WTC11 (cell line): ENCODE measurements around the gene NDOR1.

Experiments
- CREM ChIP-seq: sonication (generic); formaldehyde crosslinking; IDR thresholded peaks from 2 replicates; pipeline ENCODE4 v1.8.1; 2022; ENCODE audit warnings: mild to moderate bottlenecking, missing genetic modification reagents, moderate library complexity
- ESRRA ChIP-seq: sonication (generic); formaldehyde crosslinking; IDR thresholded peaks from 2 replicates; pipeline ENCODE4 v1.8.1; 2022; ENCODE audit warnings: mild to moderate bottlenecking, missing genetic modification reagents, borderline replicate concordance
- ETV6 ChIP-seq: sonication (generic); formaldehyde crosslinking; IDR thresholded peaks from 2 replicates; pipeline ENCODE4 v1.8.1; 2022; ENCODE audit warnings: mild to moderate bottlenecking, missing genetic modification reagents
- JUN ChIP-seq: sonication (generic); formaldehyde crosslinking; IDR thresholded peaks from 2 replicates; pipeline ENCODE4 v1.8.0; 2023; ENCODE audit warnings: mild to moderate bottlenecking, missing genetic modification reagents
- KAT7 ChIP-seq: sonication (generic); formaldehyde crosslinking; IDR thresholded peaks from 2 replicates; pipeline ENCODE4 v1.8.1; 2023; ENCODE audit warnings: missing genetic modification reagents, mild to moderate bottlenecking, borderline replicate concordance
- MXD4 ChIP-seq: fragments of 250-450 bp; sonication (Bioruptor Pico); IDR thresholded peaks from 2 replicates; pipeline ENCODE4 v1.8.0; 2021; ENCODE audit warnings: mild to moderate bottlenecking, moderate library complexity, borderline replicate concordance
- NFYB ChIP-seq: sonication (generic); formaldehyde crosslinking; conservative IDR thresholded peaks from 2 replicates; pipeline ENCODE4 v1.8.0; 2022; ENCODE audit warnings: low read depth, missing genetic modification reagents
- SP1 ChIP-seq: sonication (generic); formaldehyde crosslinking; conservative IDR thresholded peaks from 2 replicates; pipeline ENCODE4 v1.8.1; 2022; ENCODE audit warnings: missing genetic modification reagents
- TF ChIP-seq, protein P1 (sequence below): fragments of 200-600 bp; IDR thresholded peaks from 2 replicates; pipeline ENCODE4 v1.8.0; 2022; ENCODE audit warnings: antibody characterized with exemption
- TF ChIP-seq, protein P2 (sequence below): sonication (generic); formaldehyde crosslinking; IDR thresholded peaks from 2 replicates; pipeline ENCODE4 v1.8.0; 2022; ENCODE audit warnings: mild to moderate bottlenecking, missing genetic modification reagents
- TF ChIP-seq, protein P3 (sequence below): sonication (generic); formaldehyde crosslinking; IDR thresholded peaks from 2 replicates; pipeline ENCODE4 v1.8.1; 2023; ENCODE audit warnings: mild to moderate bottlenecking, moderate library complexity, missing genetic modification reagents
- TF ChIP-seq, protein P4 (sequence below): sonication (generic); formaldehyde crosslinking; IDR thresholded peaks from 2 replicates; pipeline ENCODE4 v1.8.0; 2023; ENCODE audit warnings: missing genetic modification reagents, mild to moderate bottlenecking, borderline replicate concordance

DNA sequence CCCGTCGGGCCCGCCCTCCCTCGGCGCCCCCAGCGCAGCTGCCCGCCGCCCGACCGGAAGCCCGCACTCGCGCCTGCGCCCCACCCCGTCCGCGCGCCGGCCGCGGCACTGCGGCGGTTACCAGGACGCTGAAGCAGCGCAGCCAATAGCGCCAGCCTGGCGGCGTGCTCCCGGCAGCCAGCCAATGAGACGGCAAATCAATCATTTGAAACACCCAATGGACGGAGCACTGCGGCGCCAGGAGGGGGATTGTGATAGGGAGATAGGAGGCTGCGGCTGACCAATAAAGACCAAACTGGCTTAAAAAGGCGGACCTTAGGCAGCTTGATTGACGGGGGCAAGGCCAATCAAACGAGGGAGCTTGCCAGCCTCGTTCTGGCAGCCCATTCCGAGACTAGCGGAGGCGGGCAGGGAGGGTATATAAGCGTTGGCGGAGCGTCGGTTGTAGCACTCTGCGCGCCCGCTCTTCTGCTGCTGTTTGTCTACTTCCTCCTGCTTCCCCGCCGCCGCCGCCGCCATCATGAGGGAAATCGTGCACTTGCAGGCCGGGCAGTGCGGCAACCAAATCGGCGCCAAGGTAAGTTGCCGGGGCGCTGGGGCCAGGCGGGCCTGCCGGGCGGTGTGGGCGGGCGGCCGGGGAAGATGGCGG lies 35.5 kb downstream of the NDOR1 start, which contains the start of gene TUBB4B:
- TF ChIP-seq, protein P1, sequence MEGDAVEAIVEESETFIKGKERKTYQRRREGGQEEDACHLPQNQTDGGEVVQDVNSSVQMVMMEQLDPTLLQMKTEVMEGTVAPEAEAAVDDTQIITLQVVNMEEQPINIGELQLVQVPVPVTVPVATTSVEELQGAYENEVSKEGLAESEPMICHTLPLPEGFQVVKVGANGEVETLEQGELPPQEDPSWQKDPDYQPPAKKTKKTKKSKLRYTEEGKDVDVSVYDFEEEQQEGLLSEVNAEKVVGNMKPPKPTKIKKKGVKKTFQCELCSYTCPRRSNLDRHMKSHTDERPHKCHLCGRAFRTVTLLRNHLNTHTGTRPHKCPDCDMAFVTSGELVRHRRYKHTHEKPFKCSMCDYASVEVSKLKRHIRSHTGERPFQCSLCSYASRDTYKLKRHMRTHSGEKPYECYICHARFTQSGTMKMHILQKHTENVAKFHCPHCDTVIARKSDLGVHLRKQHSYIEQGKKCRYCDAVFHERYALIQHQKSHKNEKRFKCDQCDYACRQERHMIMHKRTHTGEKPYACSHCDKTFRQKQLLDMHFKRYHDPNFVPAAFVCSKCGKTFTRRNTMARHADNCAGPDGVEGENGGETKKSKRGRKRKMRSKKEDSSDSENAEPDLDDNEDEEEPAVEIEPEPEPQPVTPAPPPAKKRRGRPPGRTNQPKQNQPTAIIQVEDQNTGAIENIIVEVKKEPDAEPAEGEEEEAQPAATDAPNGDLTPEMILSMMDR = no peak
- TF ChIP-seq MXD4 (CRISPR knock-in tag) (no peak), CREM (0 out of 2 replicates have a peak, but pooled peaks have one; percentile 68), KAT7 (CRISPR knock-in tag) (no peak; the same call in 1 of the 2 replicates), NFYB (CRISPR knock-in tag) (peak; percentile 100), JUN (CRISPR knock-in tag) (peak; percentile 61; the same call in 1 of the 2 replicates), ETV6 (CRISPR knock-in tag) (peak; percentile 83), ESRRA (CRISPR knock-in tag) (no peak; the same call in 1 of the 2 replicates), SP1 (CRISPR knock-in tag) (peak; percentile 72)
- TF ChIP-seq, protein P2, sequence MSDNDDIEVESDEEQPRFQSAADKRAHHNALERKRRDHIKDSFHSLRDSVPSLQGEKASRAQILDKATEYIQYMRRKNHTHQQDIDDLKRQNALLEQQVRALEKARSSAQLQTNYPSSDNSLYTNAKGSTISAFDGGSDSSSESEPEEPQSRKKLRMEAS = no peak
- TF ChIP-seq, protein P3, sequence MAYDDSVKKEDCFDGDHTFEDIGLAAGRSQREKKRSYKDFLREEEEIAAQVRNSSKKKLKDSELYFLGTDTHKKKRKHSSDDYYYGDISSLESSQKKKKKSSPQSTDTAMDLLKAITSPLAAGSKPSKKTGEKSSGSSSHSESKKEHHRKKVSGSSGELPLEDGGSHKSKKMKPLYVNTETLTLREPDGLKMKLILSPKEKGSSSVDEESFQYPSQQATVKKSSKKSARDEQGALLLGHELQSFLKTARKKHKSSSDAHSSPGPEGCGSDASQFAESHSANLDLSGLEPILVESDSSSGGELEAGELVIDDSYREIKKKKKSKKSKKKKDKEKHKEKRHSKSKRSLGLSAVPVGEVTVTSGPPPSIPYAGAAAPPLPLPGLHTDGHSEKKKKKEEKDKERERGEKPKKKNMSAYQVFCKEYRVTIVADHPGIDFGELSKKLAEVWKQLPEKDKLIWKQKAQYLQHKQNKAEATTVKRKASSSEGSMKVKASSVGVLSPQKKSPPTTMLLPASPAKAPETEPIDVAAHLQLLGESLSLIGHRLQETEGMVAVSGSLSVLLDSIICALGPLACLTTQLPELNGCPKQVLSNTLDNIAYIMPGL (CRISPR knock-in tag) = no peak
- TF ChIP-seq, protein P4, sequence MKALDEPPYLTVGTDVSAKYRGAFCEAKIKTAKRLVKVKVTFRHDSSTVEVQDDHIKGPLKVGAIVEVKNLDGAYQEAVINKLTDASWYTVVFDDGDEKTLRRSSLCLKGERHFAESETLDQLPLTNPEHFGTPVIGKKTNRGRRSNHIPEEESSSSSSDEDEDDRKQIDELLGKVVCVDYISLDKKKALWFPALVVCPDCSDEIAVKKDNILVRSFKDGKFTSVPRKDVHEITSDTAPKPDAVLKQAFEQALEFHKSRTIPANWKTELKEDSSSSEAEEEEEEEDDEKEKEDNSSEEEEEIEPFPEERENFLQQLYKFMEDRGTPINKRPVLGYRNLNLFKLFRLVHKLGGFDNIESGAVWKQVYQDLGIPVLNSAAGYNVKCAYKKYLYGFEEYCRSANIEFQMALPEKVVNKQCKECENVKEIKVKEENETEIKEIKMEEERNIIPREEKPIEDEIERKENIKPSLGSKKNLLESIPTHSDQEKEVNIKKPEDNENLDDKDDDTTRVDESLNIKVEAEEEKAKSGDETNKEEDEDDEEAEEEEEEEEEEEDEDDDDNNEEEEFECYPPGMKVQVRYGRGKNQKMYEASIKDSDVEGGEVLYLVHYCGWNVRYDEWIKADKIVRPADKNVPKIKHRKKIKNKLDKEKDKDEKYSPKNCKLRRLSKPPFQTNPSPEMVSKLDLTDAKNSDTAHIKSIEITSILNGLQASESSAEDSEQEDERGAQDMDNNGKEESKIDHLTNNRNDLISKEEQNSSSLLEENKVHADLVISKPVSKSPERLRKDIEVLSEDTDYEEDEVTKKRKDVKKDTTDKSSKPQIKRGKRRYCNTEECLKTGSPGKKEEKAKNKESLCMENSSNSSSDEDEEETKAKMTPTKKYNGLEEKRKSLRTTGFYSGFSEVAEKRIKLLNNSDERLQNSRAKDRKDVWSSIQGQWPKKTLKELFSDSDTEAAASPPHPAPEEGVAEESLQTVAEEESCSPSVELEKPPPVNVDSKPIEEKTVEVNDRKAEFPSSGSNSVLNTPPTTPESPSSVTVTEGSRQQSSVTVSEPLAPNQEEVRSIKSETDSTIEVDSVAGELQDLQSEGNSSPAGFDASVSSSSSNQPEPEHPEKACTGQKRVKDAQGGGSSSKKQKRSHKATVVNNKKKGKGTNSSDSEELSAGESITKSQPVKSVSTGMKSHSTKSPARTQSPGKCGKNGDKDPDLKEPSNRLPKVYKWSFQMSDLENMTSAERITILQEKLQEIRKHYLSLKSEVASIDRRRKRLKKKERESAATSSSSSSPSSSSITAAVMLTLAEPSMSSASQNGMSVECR (CRISPR knock-in tag) = peak; percentile 85; the same call in 1 of the 2 replicates
